ENCODE data around the gene TCF25.

The TCF25 gene

GRCh38 chr16:89949121-89949742 lies 75.8 kb downstream of the TCF25 start:
- FAIRE-seq, result no peak

- no peak for FAIRE-seq
These were observed 76.4 kb downstream of the TCF25 start for GRCh38 chr16:89949756-89950155.

GRCh38 chr16:89951509-89951908 lies 78.1 kb downstream of the TCF25 start:
- no peak for FAIRE-seq

- FAIRE-seq, result no peak
These were observed 78.7 kb downstream of the TCF25 start for GRCh38 chr16:89952049-89952448.

- no peak for FAIRE-seq
These were observed 79.2 kb downstream of the TCF25 start for GRCh38 chr16:89952551-89952950.

GRCh38 chr16:89953671-89954406 lies 80.4 kb downstream of the TCF25 start:
- no peak for FAIRE-seq

- FAIRE-seq, result no peak
These were observed 81.1 kb downstream of the TCF25 start for GRCh38 chr16:89954462-89954861.

GRCh38 chr16:89955001-89955685 lies 81.8 kb downstream of the TCF25 start:
- FAIRE-seq, result no peak

- no peak for FAIRE-seq
These were observed 83.3 kb downstream of the TCF25 start for GRCh38 chr16:89956505-89957215.

- FAIRE-seq, result no peak
These were observed 83.9 kb downstream of the TCF25 start for GRCh38 chr16:89957216-89957785.

DNA sequence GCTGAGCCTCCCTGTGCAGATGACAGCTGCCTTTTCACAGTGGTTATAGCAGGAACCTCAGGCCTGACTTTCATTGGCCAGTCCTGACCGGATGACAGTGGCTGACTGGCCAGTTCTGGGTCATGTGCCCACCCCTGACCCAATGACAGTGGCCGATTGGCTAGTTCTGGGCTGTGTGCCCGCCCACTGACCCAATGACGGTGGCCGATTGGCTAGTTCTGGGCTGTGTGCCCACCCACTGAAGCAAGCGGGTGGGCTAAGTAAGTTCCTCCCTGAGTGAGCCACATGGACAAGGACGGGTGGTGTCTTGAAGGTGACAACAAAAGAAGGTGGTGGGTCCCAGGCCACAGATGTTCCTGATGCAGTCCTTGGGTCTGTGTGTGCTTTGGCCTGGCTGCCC lies 84.7 kb downstream of the TCF25 start:
- FAIRE-seq, result no peak

GRCh38 chr16:89958596-89958995 lies 85.2 kb downstream of the TCF25 start:
- no peak for FAIRE-seq

DNA sequence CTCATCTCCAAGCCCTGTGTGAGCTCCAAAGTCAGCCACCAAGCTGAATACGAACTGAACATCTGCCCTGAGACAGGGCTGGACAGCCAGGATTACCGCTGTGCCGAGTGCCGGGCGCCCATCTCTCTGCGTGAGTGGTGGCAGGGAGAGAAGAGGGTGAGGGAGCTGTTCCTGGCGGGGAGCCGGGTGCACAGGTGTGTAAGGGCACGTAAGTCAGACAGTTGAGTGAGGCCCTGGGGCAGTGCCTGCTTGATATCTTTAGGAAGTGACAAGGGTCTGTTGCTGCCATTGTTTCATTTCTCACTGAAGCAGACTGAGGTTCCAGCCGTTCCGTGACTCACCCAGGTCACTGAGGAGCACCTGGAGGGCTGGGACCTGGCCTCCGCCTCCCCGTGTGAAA lies 87.6 kb downstream of the TCF25 start:
- no peak for FAIRE-seq

All from islet of Langerhans (tissue), 1 donor.